Adrenal gland (tissue), 12 donors: ENCODE data around the gene FCER2. TPM values are rescaled to one million over a fixed set of nuclear protein-coding genes. Genes with fewer than 3 reads are reported as not detected.
"Not testable (repeated sequence)": the region's sequence is repeated elsewhere in the genome, so short reads cannot be mapped to it uniquely, and the experiment has no call there.

ENCODE experiments used
- DNase-seq, 7 donors: peaks; one replicate each; pipeline ENCODE4 v3.0.0-alpha.2; 2019 to 2020
- H3K27ac ChIP-seq, 5 donors: fragments of 200-600 bp; sonication (generic) in 4 of 5; 1 replicate in 3 of 5; 2 replicates in 2 of 5; pipeline versions ENCODE4 v1.5.1 to v1.8.0; 2016 to 2020; ENCODE audit warnings: mild to moderate bottlenecking in 1 of 5
- H3K27me3 ChIP-seq: fragments of 200-600 bp; 2 replicates; pipeline ENCODE4 v1.8.0; 2021
- H3K36me3 ChIP-seq, 2 donors: fragments of 200-600 bp; replicated peaks in 1 of 2; 1 replicate in 1 of 2; 2 replicates in 1 of 2; pipeline versions ENCODE4 v1.5.1 to v1.8.0; 2018 to 2022
- H3K4me1 ChIP-seq, 2 donors: fragments of 200-600 bp; replicated peaks in 1 of 2; 1 replicate in 1 of 2; 2 replicates in 1 of 2; pipeline versions ENCODE4 v1.5.1 to v1.8.0; 2018 to 2021
- H3K4me3 ChIP-seq, 4 donors: fragments of 200-600 bp; sonication (generic) in 3 of 4; one replicate each; pipeline ENCODE4 v1.5.1; 2016 to 2018
- H3K9me3 ChIP-seq, 3 donors: fragments of 200-600 bp; sonication (generic) in 1 of 3; replicated peaks in 1 of 3; 1 replicate in 2 of 3; 2 replicates in 1 of 3; pipeline versions ENCODE4 v1.5.1 to v1.8.0; 2016 to 2021
- POLR2A ChIP-seq, 2 donors: fragments of 450-650 bp; IDR thresholded peaks; one replicate each; pipeline ENCODE4 v1.6.1; 2017; ENCODE audit warnings: antibody characterized with exemption in 2 of 2, mild to moderate bottlenecking in 2 of 2, moderate library complexity in 1 of 2
- WGBS, 4 donors: extraction: QIAGEN DNeasy Blood & Tissue Kit in 2 of 4; methylation state at CpG; one replicate each; pipeline versions ENCODE4 v1.1.5 to v1.1.7; 2013 to 2017; 5-methylcytosine and 5-hydroxymethylcytosine counted together
- intact Hi-C, 2 donors: fragments of 100-400 bp; cut with DNase I; formaldehyde crosslinking; loops; one replicate each; pipeline versions ENCODE4 v1.14.1 to v1.15.0; 2022 to 2023
- polyA plus RNA-seq, 3 donors: library from polyadenylated mRNA; stranded (reverse); fragments of 200-250 nt in 2 of 3; fragments of 350-450 nt in 1 of 3; fragmentation: Illumina TruSeq in 1 of 3; extraction: RNeasy Lipid Tissue Mini Kit (QIAGEN cat#74804) in 1 of 3; gene quantifications; one replicate each; pipeline ENCODE4 v1.2.3, GENCODE V29; 2013 to 2014
- total RNA-seq, 9 donors: library from RNA; depleted of rRNA in 4 of 9; stranded (reverse); fragments of >200 nt in 4 of 9; fragments of 120-200 nt in 1 of 9; fragmentation: NEBNext Ultra II Directional in 1 of 9; extraction: Animal tissue kit (Norgen Biotek cat#: 25700) in 1 of 9; gene quantifications; one replicate each; pipeline versions ENCODE4 v1.1.0 to v1.2.4, GENCODE V29; 2013 to 2023
- TF ChIP-seq, protein P1 (sequence below), 6 experiments: fragments of 450-650 bp in 4 of 6; fragments of 200-600 bp in 2 of 6; sonication (generic) in 1 of 6; IDR thresholded peaks; 1 replicate in 5 of 6; 2 replicates in 1 of 6; pipeline versions ENCODE4 v1.5.1 to v1.8.0; 2016 to 2021; ENCODE audit warnings: antibody characterized with exemption in 6 of 6, mild to moderate bottlenecking in 2 of 6, moderate library complexity in 1 of 6
- donor health status: healthy with polysubstance abuse.
- donor health status: Bipolar disorder and iron deficiency.
- donor health status: DM: yes; HTN: yes; CAD: no.
- donor health status: DM: no; HTN: no; CAD: no.
- donor health status: DM: no; HTN: no; CAD: no.
- donor health status: DM: yes; HTN: yes; CAD: no.

Gene FCER2
- total and polyA plus RNA-seq, 12 donors = 0.28 to 2.6 (median 0.51) TPM; not detected in 5

DNA sequence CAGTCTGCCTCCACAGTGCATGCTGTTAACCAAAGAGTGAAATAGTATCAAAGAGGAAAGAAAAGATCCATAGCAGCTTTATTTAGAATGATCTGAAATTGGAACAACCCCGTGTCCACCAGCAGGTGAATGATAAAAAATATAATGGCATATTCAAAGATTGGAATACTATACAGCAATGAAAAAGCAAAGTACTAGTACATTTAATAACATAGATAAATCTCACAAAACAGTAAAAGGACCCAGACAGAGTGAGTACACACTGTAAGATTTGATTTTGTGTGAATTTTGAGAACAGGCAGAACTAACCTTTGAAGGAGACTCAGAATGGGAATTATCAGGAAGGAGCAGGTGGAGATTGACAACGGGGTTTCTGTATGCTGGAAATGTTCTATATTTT lies 46.2 kb upstream of the FCER2 start:
- DNase-seq = no peak
- Histone ChIP-seq H3K27me3 (no peaks in the 10 kb centered on the region), H3K36me3 (no peaks in the 10 kb centered on the region), H3K4me1 (no peaks in the 10 kb centered on the region), H3K4me3 (no peak overlapping the region), H3K9me3 (no peaks in the 10 kb centered on the region), H3K27ac (no peak overlapping the region)
- intact Hi-C loops = no loop called here
- 69 to 81% (median 72%) methylated on average over 2 of the region's 2 CpGs for WGBS, 4 donors
- TF ChIP-seq, protein P1, sequence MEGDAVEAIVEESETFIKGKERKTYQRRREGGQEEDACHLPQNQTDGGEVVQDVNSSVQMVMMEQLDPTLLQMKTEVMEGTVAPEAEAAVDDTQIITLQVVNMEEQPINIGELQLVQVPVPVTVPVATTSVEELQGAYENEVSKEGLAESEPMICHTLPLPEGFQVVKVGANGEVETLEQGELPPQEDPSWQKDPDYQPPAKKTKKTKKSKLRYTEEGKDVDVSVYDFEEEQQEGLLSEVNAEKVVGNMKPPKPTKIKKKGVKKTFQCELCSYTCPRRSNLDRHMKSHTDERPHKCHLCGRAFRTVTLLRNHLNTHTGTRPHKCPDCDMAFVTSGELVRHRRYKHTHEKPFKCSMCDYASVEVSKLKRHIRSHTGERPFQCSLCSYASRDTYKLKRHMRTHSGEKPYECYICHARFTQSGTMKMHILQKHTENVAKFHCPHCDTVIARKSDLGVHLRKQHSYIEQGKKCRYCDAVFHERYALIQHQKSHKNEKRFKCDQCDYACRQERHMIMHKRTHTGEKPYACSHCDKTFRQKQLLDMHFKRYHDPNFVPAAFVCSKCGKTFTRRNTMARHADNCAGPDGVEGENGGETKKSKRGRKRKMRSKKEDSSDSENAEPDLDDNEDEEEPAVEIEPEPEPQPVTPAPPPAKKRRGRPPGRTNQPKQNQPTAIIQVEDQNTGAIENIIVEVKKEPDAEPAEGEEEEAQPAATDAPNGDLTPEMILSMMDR (IDR thresholded peaks at IDR 0.05) = no peak
- TF ChIP-seq POLR2A (IDR thresholded peaks at IDR 0.05) = no peak

DNA sequence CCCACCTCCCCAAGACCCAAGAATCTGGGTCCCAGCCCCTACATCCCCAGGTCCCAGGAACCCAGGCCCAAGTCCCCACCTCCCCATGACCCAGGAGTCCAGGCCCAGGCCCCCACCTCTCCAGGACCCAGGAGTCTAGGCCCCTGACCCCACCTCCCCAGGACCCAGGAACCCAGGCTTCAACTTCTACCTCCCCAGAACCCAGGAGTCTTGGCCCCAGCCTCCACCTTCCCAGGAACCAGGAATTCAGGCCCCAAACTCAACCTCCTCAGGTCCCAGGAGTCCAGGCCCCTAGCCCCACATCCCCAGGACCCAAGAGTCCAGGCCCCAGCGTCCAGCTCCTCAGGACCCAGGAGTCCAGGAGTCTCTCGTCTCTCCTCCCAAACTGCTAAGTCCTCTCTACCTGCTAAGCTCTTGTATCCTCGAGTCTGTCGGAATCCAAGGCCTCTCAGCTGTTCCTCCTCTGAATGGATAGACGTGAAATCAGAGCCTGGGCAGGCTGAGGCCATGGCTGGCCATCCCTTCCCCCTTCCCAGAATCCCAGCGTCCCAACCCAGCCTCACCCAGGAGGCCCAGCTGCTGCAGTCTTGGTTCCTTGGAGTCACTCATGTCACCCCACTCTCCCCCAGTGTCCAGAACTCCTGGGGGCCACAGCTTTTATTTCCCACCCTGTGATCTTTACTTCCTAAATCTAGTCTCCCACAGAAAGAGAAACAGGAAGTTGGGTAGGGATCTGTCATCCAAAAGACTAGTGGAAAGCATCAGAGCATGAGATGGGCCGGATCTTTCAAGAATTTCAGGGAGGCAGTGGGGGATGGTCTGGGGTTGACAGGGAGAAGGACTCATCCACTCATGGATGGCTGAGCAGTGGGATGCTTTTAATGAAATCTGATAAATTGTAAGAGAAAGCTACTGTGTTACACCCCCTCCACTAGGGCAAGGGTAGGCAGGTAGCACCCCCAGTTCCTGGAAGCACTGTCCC lies 45.3 kb upstream of the FCER2 start, which contains the start of gene CD209:
CD209 (minus strand) TSS at position 632 of the 982 bp plus-strand sequence; CDS start at position 609, 23 bp downstream.
- TF ChIP-seq, protein P1 (IDR thresholded peaks at IDR 0.05) = no peak
- no peak for TF ChIP-seq POLR2A (IDR thresholded peaks at IDR 0.05)
- no peak within 1 kb of the TSS for H3K4me3 ChIP-seq
- H3K4me1 ChIP-seq = no peaks in the 10 kb centered on the region
- no peaks in the 10 kb centered on the region for H3K36me3 ChIP-seq
- H3K27ac ChIP-seq = peak within 1 kb of the TSS in 1 of 5 donors; percentile 37
- H3K27me3 ChIP-seq = no peaks in the 10 kb centered on the region
- peak in 2 of 7 donors; percentile 23 to 33 for DNase-seq
- H3K9me3 ChIP-seq = no peaks in the 10 kb centered on the region
- 55 to 65% (median 57%) methylated on average over 4 to 7 of the region's 7 CpGs for WGBS, 4 donors
- intact Hi-C loops = no loop called here

DNA sequence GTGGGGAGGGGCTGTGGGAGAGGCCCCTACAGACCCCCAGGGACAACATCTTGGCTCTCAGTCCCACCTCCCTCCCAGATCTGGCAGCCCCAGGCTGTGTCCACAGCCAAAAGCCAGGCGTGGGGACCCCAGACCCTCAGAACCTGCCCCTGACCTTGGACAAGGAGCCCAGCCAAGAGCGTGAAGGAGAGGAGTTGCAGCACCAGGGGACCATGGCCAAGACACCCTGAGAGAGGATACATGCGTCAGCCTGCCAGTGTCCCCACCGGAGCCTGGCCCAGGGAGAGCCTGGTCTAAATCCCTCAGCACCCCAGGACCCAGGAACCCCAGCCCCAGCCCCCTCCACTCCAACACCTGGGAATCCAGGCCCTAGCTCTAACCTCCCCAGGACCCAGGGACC lies 44.4 kb upstream of the FCER2 start:
- DNase-seq, H3K27ac ChIP-seq, H3K4me1 ChIP-seq, H3K27me3 ChIP-seq, H3K9me3 ChIP-seq, H3K4me3 ChIP-seq, intact Hi-C loops, H3K36me3 ChIP-seq: not testable (repeated sequence)
- 53 to 71% (median 63%) methylated on average over 1 to 4 of the region's 4 CpGs for WGBS, 4 donors

DNA sequence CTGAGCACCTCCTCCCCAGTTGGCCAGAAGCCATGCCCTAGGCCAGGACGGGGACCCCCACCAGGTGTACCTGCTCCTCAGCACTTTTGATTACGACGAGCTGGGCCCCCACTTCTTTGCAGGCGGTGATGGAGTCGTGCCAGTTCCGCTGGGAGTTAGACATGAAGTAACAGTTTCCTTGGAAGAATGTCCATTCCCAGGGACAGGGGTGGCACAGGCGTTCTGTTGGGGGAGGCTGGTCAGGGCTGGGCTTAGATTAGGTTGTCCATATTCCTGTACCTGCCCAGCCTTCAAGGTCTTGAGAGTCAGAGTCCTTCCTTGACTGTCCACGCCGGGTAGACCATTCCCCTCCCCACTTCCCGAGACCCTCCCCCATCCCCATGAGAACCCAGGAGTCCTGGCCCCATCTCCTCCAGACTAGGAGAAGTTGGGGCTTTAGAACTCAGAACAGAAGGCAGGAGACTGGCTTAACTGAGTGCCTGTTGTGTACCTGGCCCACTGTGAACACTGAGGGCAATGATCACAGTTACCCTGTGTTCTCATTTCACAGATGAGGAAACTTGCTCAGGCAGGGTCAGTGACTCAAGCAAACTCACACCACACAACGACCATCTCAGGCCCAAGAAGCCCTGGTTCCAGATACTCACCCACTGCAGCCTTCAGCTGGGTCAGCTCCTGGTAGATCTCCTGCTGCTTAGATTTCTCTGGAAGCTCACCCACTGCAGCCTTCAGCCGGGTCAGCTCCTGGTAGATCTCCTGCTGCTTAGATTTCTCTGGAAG lies 43.1 kb upstream of the FCER2 start:
- H3K9me3 ChIP-seq = no peaks in the 10 kb centered on the region
- no peak for TF ChIP-seq POLR2A (IDR thresholded peaks at IDR 0.05)
- TF ChIP-seq, protein P1 (IDR thresholded peaks at IDR 0.05) = no peak
- no peak for DNase-seq
- no peaks in the 10 kb centered on the region for H3K27me3 ChIP-seq
- intact Hi-C loops = no loop called here
- no peaks in the 10 kb centered on the region for H3K4me1 ChIP-seq
- no peaks in the 10 kb centered on the region for H3K36me3 ChIP-seq
- no peak overlapping the region for H3K27ac ChIP-seq
- no peak overlapping the region for H3K4me3 ChIP-seq
- 81 to 88% (median 83%) methylated on average over 11 to 12 of the region's 12 CpGs for WGBS, 4 donors
